GM23338 (cell line): ENCODE results near the gene STK39. TPM values are rescaled to one million over a fixed set of nuclear protein-coding genes. Genes with fewer than 3 reads are reported as not detected.

ENCODE experiments used
- ATAC-seq: fragments of 200-7000 bp; cut with Tn5 transposase; 3 replicates; pipeline ENCODE4 v1.9.1; 2020
- DNase-seq: peaks from one replicate; pipeline ENCODE4 v3.0.0-alpha.2; 2015; ENCODE audit warnings: low spot score
- H2AFZ ChIP-seq: fragments of 200-600 bp; sonication (generic); 2 replicates; pipeline ENCODE4 v1.8.0; 2016; ENCODE audit warnings: antibody characterized with exemption, mild to moderate bottlenecking, moderate library complexity
- H3F3A ChIP-seq: fragments of 200-600 bp; sonication (generic); replicated peaks from 2 replicates; pipeline ENCODE4 v1.8.0; 2017; ENCODE audit warnings: antibody characterized with exemption, mixed run types, low read depth
- H3K27ac ChIP-seq: fragments of 200-600 bp; sonication (generic); 2 replicates; pipeline ENCODE4 v1.6.1; 2016; ENCODE audit warnings: low read depth
- H3K27me3 ChIP-seq: fragments of 200-600 bp; sonication (generic); 2 replicates; pipeline ENCODE4 v1.8.0; 2016; ENCODE audit warnings: mild to moderate bottlenecking, mixed run types, moderate library complexity; ENCODE audit not compliant: insufficient read depth
- H3K36me3 ChIP-seq: fragments of 200-600 bp; sonication (generic); 2 replicates; pipeline ENCODE4 v1.8.0; 2016; ENCODE audit warnings: mild to moderate bottlenecking; ENCODE audit not compliant: insufficient read depth
- H3K4me1 ChIP-seq: fragments of 200-600 bp; sonication (generic); 2 replicates; pipeline ENCODE4 v1.8.0; 2016; ENCODE audit warnings: mild to moderate bottlenecking, moderate library complexity; ENCODE audit not compliant: insufficient read depth
- H3K4me2 ChIP-seq: fragments of 200-600 bp; sonication (generic); 2 replicates; pipeline ENCODE4 v1.7.1; 2017; ENCODE audit warnings: mixed run types
- H3K4me3 ChIP-seq: fragments of 200-600 bp; sonication (generic); 2 replicates; pipeline ENCODE4 v1.6.1; 2016; ENCODE audit warnings: mixed run types
- H3K79me2 ChIP-seq: fragments of 200-600 bp; sonication (generic); replicated peaks from 2 replicates; pipeline ENCODE4 v1.8.0; 2017; ENCODE audit warnings: mild to moderate bottlenecking; ENCODE audit not compliant: insufficient read depth
- H3K9me2 ChIP-seq: fragments of 200-600 bp; sonication (generic); 2 replicates; pipeline ENCODE4 v1.8.0; 2017; ENCODE audit not compliant: insufficient read depth
- H4K20me1 ChIP-seq: fragments of 200-600 bp; sonication (generic); replicated peaks from 2 replicates; pipeline ENCODE4 v1.8.0; 2017; ENCODE audit warnings: mild to moderate bottlenecking; ENCODE audit not compliant: insufficient read depth
- H3K27ac Mint-ChIP-seq: 2 replicates; pipeline ENCODE4 v1.8.0; 2020; ENCODE audit warnings: inconsistent platforms, mild to moderate bottlenecking, moderate library complexity, mixed read lengths
- H3K27me3 Mint-ChIP-seq: 3 replicates; pipeline ENCODE4 v1.8.0; 2022; ENCODE audit warnings: low read depth, mild to moderate bottlenecking, moderate library complexity, mixed read lengths, inconsistent platforms; ENCODE audit not compliant: insufficient read depth, poor library complexity
- H3K36me3 Mint-ChIP-seq: 3 replicates; pipeline ENCODE4 v1.8.0; 2021; ENCODE audit warnings: low read depth, mild to moderate bottlenecking, inconsistent platforms, moderate library complexity, mixed read lengths
- H3K4me1 Mint-ChIP-seq: 3 replicates; pipeline ENCODE4 v1.8.0; 2020; ENCODE audit warnings: mild to moderate bottlenecking, inconsistent platforms, mixed read lengths
- H3K4me3 Mint-ChIP-seq: 3 replicates; pipeline ENCODE4 v1.8.0; 2021; ENCODE audit warnings: moderate library complexity, mild to moderate bottlenecking, inconsistent platforms, mixed read lengths
- H3K9me3 Mint-ChIP-seq: 3 replicates; pipeline ENCODE4 v1.8.0; 2020; ENCODE audit warnings: moderate library complexity, mild to moderate bottlenecking, inconsistent platforms, mixed read lengths
- CREB1 ChIP-seq: fragments of 250-450 bp; sonication (Bioruptor Pico); IDR thresholded peaks from 2 replicates; pipeline ENCODE4 v1.5.0; 2020; ENCODE audit warnings: low read depth, mild to moderate bottlenecking, moderate library complexity
- CTCF ChIP-seq, 2 experiments: fragments of 200-600 bp in 1 of 2; sonication (generic) in 1 of 2; conservative IDR thresholded peaks; 2 replicates each; pipeline versions ENCODE4 v1.5.1 to v1.6.1; 2016 to 2017; ENCODE audit warnings: antibody characterized with exemption in 2 of 2, low read depth in 2 of 2, mild to moderate bottlenecking in 2 of 2, moderate library complexity in 1 of 2
- ETS1 ChIP-seq: IDR thresholded peaks from 2 replicates; pipeline ENCODE4 v1.6.1; 2016; ENCODE audit warnings: antibody characterized with exemption
- EZH2 ChIP-seq: fragments of 200-600 bp; sonication (generic); IDR thresholded peaks from one replicate; pipeline ENCODE4 v1.8.0; 2017; ENCODE audit warnings: antibody characterized with exemption, mild to moderate bottlenecking, low read depth; ENCODE audit not compliant: unreplicated experiment
- EZH2phosphoT487 ChIP-seq: fragments of 200-600 bp; sonication (generic); IDR thresholded peaks from one replicate; pipeline ENCODE4 v1.8.1; 2018; ENCODE audit warnings: antibody characterized with exemption; ENCODE audit not compliant: unreplicated experiment
- JUNB ChIP-seq: IDR thresholded peaks from one replicate; pipeline ENCODE4 v1.6.1; 2016; ENCODE audit warnings: antibody characterized with exemption; ENCODE audit not compliant: unreplicated experiment
- NANOG ChIP-seq: IDR thresholded peaks from 2 replicates; pipeline ENCODE4 v1.6.1; 2016; ENCODE audit warnings: antibody characterized with exemption, borderline replicate concordance
- POLR2AphosphoS5 ChIP-seq: IDR thresholded peaks from 2 replicates; pipeline ENCODE4 v1.6.1; 2016; ENCODE audit warnings: antibody characterized with exemption, low read depth
- REST ChIP-seq: IDR thresholded peaks from one replicate; pipeline ENCODE4 v1.6.1; 2018; ENCODE audit warnings: antibody characterized with exemption; ENCODE audit not compliant: unreplicated experiment
- STAT1 ChIP-seq: IDR thresholded peaks from one replicate; pipeline ENCODE4 v1.6.1; 2016; ENCODE audit warnings: antibody characterized with exemption; ENCODE audit not compliant: unreplicated experiment
- ZNF114 ChIP-seq: fragments of 250-450 bp; sonication (Bioruptor Pico); IDR thresholded peaks from 2 replicates; pipeline ENCODE4 v1.5.0; 2020; ENCODE audit warnings: mild to moderate bottlenecking, moderate library complexity
- ZNF331 ChIP-seq: fragments of 250-450 bp; sonication (Bioruptor Pico); IDR thresholded peaks from 2 replicates; pipeline ENCODE4 v1.5.0; 2020; ENCODE audit warnings: low read depth, mild to moderate bottlenecking, moderate library complexity
- ZNF462 ChIP-seq: fragments of 250-450 bp; sonication (Bioruptor Pico); IDR thresholded peaks from 2 replicates; pipeline ENCODE4 v1.5.0; 2020; ENCODE audit warnings: mild to moderate bottlenecking, moderate library complexity
- polyA plus RNA-seq: library from polyadenylated mRNA; unstranded; fragments of >200 nt; fragmentation: Nextera tagmentation; extraction: Ambion mirVana; gene quantifications from 2 replicates; pipeline ENCODE4 v1.2.1, GENCODE V29; 2016
- total RNA-seq: library from RNA; depleted of rRNA; stranded (reverse); fragments of >200 nt; shearing (Covaris generic); gene quantifications from 2 replicates; pipeline ENCODE4 v1.2.3, GENCODE V29; 2014

The STK39 gene
- total and polyA plus RNA-seq, 2 experiments from 2014 or later: 9.5 to 16.9 TPM

- H3K9me2 ChIP-seq: no peaks in the 10 kb centered on the region
- H3K9me3 Mint-ChIP-seq: peaks cover 51% of the 10 kb centered on the region
- peaks cover 18% of the 10 kb centered on the region for H3K36me3 ChIP-seq
- no peak overlapping the region for H3K4me3 Mint-ChIP-seq
- DNase-seq: no peak
- ATAC-seq: no peak
- no peaks in the 10 kb centered on the region for H3K4me1 ChIP-seq
- H3K27me3 Mint-ChIP-seq: peaks cover 4% of the 10 kb centered on the region
- H3K4me3 ChIP-seq: no peak overlapping the region
- no peaks in the 10 kb centered on the region for H3K4me1 Mint-ChIP-seq
- H3K79me2 ChIP-seq: no peaks in the 10 kb centered on the region
- H3K27me3 ChIP-seq: no peaks in the 10 kb centered on the region
- no peaks in the 10 kb centered on the region for H3F3A ChIP-seq
- no peak overlapping the region for H3K27ac Mint-ChIP-seq
- TF ChIP-seq STAT1: no peak
- TF ChIP-seq EZH2phosphoT487: no peak
- no peak for TF ChIP-seq REST
- no peak for TF ChIP-seq NANOG
- no peak for TF ChIP-seq ZNF331 (CRISPR knock-in tag)
- no peak for TF ChIP-seq CTCF (conservative IDR thresholded peaks at IDR 0.05; ENCODE audit: low read depth in 2 of 2)
- no peak for TF ChIP-seq JUNB
- no peak for TF ChIP-seq ETS1
- no peak for TF ChIP-seq CREB1 (CRISPR knock-in tag)
- no peak for TF ChIP-seq ZNF114 (CRISPR knock-in tag)
- no peak for TF ChIP-seq POLR2AphosphoS5
- TF ChIP-seq EZH2: no peak
- no peak for TF ChIP-seq ZNF462 (CRISPR knock-in tag)
- H3K4me2 ChIP-seq: no peak overlapping the region
- no peak overlapping the region for H2AFZ ChIP-seq
- no peaks in the 10 kb centered on the region for H4K20me1 ChIP-seq
- peaks cover 51% of the 10 kb centered on the region for H3K36me3 Mint-ChIP-seq
- H3K27ac ChIP-seq: no peak overlapping the region
Measured at GRCh38 chr2:167972746-167973145, 274.6 kb downstream of the STK39 start.
